Medulla oblongata (tissue), 1 donor: ENCODE data around the gene DNLZ.

Experiments
- DNase-seq: peaks from one replicate; pipeline ENCODE4 v3.0.0-alpha.2; 2015; ENCODE audit errors: extremely low spot score

The DNLZ gene

DNA sequence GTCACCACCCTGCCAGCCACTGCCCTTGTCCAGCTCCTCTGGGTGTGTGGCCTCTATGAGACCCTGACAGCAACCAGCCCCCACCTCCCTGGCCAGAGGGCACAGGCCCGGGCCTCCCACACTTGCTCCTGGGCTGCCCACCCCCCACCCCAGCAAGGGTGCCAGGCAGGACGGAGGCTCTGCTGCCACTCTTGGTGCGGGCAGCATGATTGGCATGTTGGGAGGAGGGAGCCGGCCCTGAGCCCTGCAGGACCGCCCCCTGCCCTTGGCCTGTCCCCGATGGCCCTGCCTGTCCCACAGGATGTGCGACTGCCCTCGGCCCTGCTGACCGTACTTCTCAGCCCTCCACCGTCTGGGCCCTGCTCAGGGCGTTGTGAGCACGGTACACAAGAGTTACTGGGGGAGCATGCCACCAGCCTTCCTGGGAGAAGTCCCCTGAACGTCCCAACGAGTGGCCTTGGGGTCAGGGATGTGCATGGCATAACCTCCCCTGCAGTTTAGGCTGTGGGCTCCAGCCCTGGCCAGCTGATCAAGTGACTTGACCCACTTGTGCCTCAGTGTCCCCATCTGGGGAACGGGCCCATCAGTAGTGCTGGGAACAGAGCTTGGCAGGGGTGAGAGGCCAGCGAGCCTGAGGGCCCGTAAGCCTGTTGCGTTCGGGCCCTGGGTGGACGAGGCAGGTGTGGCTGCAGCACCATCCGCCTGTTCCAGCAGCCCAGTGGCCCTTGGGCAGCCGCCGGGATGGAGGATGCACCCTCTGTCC is 20.2 kb downstream of the DNLZ start:
- no peak for DNase-seq

GRCh38 chr9:136342181-136343120 is 21.1 kb downstream of the DNLZ start:
- DNase-seq = peak; percentile 86

DNA sequence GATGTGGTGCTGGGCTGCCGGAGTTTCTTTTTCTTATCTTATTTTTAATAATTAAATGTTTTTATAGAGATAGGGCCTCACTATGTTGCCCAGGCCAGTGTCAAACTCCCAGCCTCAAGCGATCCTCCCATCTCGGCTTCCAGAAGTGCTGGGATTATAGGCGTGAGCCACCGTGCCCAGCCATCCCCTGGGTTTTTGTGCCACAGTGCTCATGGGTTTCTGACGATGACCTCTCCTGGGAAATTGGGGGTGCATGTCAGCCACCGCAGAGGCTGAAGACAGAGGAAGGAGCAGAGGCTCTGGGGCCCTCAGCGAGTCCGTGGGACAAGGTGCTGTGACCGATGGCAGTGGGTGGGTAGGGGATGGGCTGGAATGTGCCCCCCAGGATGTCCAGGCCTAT is 21.8 kb downstream of the DNLZ start:
- no peak for DNase-seq

- DNase-seq = peak; percentile 38
Measured at GRCh38 chr9:136341042-136341655, 22.4 kb downstream of the DNLZ start.

GRCh38 chr9:136340356-136341041 is 23.0 kb downstream of the DNLZ start:
- DNase-seq = no peak

- DNase-seq = no peak
Measured at GRCh38 chr9:136339958-136340310, 23.6 kb downstream of the DNLZ start.

- DNase-seq = peak; percentile 79
Measured at GRCh38 chr9:136339173-136339957, 24.2 kb downstream of the DNLZ start.

GRCh38 chr9:136338511-136338910 is 25.0 kb downstream of the DNLZ start:
- DNase-seq = no peak

DNA sequence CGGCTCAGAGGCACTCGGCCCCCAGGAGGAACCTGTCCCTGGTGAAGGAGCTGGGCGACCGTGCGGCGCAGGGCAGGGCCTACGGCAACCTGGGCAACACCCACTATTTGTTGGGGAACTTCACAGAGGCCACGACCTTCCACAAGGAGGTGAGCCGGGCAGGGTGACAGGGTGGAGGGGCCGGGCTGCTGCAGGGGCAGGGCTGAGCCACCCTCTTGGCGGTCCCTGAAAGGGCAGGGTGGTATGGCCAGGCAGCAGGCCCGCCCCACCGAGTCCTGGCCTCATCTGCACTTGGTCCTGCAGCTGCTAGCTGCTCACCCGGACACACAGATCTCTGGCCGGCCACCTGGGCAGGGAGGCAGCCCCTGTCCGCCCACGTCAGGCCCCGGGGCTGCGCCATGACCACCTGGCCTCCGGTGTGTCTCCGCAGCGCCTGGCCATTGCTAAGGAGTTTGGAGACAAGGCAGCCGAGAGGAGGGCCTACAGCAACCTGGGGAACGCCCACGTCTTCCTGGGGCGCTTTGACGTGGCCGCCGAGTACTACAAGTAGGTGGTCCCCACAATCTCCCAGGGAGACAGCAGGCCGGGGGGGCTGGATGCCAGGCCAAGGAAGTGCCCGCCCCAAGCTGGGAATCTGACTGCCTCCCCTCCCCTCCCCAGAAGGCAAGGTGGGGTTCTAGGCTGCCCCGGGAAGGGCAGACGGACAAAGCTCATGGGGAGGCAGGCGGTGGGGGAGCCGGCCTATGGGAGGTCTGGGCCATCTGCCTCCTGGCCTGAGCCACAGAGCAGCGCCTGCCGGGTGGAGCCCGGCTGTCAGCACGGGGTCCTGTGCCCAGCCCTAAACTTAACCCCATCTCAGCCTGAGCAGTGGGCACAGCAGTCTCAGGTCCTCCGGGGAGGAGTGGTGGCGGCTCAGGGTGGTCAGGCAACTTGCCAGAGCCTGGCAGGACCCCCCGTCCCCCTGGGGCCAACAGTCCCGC is 25.8 kb downstream of the DNLZ start:
- no peak for DNase-seq

GRCh38 chr9:136336881-136337280 is 26.7 kb downstream of the DNLZ start:
- no peak for DNase-seq

GRCh38 chr9:136336156-136336870 is 27.2 kb downstream of the DNLZ start:
- DNase-seq = no peak

GRCh38 chr9:136335296-136336155 is 28.0 kb downstream of the DNLZ start:
- DNase-seq = no peak

DNA sequence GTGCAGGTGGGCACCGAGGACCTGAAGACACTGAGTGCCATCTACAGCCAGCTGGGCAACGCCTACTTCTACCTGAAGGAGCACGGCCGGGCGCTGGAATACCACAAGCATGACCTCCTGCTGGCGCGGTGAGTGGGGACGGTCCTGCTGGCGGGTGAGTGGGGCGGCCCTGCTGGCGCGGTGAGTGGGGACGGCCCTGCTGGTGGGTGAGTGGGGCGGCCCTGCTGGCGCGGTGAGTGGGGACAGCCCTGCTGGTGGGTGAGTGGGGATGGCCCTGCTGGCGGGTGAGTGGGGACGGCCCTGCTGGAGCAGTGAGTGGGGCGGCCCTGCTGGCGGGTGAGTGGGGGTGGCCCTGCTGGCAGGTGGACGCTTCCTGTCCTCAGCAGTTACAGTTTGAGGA is 29.0 kb downstream of the DNLZ start:
- DNase-seq = no peak

GRCh38 chr9:136333486-136333885 is 30.1 kb downstream of the DNLZ start:
- no peak for DNase-seq

DNA sequence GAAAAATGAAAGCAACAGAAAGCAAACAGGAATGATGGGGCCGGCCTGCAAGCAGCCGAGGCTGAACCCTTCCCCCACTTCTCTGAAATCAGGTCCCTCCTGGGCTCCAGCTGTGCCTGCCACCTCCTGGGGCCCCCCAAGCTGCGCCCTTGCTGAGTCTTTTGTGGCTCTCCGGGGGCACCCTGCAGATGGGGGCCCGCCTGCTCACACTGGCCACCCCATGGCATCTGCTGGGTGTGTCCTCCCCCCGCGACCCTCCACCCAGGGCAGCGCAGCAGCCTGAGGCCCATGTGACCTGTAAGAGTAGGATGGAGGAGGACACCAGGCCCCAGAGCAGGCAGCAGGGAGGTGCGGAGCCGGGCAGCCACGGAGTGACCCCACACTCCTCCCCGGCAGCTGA is 30.5 kb downstream of the DNLZ start:
- no peak for DNase-seq

DNA sequence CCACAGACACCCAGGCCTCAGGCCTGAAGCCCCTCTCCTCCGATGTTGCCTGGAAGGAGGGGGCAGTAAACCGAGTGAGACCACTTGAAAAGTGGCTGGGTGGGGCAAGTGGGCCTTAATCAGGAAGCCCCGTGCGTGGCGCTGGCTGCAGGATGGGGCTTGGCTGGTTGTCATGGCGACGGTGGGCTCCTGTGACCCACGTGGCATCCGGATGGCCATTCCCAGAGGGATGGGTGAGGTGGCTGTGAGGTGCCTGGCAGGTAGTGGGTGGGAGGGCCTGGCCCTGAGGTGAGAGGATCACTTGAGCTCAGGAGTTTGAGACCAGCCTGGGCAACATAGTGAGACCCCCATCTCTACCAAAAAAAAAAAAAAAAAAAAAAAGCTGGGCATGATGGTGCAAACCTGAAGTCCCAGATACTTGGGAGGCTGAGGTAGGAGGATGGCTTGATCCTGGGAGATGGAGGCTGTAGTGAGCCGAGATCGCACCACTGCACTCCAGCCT is 31.0 kb downstream of the DNLZ start:
- DNase-seq = no peak

DNA sequence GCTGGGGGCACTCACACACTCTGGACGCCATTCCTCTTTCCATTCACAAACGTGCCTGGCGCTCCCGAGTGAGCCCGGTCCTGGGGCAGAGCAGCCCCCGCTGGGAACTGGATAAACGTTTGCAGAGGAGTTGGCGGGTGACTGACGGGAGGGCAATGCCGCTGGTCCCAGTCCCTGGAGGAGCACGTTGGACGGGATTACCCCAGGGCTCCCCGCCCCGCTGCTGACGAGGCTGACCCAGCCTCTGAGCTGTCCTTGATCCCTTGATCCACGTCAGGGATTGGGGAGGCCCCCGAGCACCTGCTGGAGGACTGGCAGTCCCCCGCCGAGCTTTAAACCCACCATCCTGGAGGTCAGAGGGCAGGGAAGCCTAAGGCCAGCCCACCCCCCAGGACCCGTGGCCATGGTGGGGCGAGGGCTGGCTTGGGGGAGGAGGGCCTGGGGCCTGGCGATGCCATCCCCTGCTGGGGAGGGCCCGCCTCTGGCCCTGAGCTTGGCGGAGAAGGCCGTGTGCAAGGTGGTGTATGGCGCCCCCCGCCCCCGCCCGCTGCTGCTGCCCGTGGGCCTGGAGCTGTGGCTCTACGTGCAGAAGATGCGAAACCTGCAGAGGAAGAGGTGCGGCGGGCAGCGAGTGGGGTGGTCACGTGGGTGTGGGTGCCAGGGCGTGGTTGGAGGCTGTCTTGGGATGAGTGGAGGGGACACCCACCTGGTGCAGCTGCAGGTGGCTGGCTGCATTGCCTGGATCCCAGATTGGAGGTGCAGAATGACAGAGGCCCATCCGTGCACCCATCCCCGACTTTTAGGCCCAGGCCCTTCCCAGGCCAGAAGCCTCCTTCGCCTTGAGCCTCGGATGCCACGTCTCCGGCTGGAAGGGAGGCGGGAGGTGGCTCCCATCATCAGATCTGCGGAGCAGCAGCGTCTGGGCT is 31.7 kb downstream of the DNLZ start:
- no peak for DNase-seq
